Measurements from ENCODE around the gene LOC101059915.

Gene LOC101059915

GRCh38 chrX:71626576-71626975 lies 40.8 kb upstream of the LOC101059915 start (continued):
- no peak for TF ChIP-seq TOX (CRISPR knock-in tag; IDR thresholded peaks at IDR 0.05; ENCODE audit: borderline replicate concordance)
- TF ChIP-seq ZFP3 (CRISPR knock-in tag; IDR thresholded peaks at IDR 0.05) = no peak
- no peak for TF ChIP-seq ZNF565 (CRISPR knock-in tag; conservative IDR thresholded peaks at IDR 0.05; ENCODE audit: low read depth)
- no peak for TF ChIP-seq ZNF70 (CRISPR knock-in tag; IDR thresholded peaks at IDR 0.05)
- no peak for TF ChIP-seq GLIS3 (CRISPR knock-in tag; IDR thresholded peaks at IDR 0.05)

- ATAC-seq = no peak
- TF ChIP-seq ZFP3 (CRISPR knock-in tag; IDR thresholded peaks at IDR 0.05) = no peak
- no peak for TF ChIP-seq CREB5 (CRISPR knock-in tag; IDR thresholded peaks at IDR 0.05; ENCODE audit: low read depth)
- no peak for TF ChIP-seq ZNF565 (CRISPR knock-in tag; conservative IDR thresholded peaks at IDR 0.05; ENCODE audit: low read depth)
- no peak for TF ChIP-seq ARNTL (CRISPR knock-in tag; IDR thresholded peaks at IDR 0.05; ENCODE audit: borderline replicate concordance, low read depth)
- no peak for TF ChIP-seq ZC3H10 (CRISPR knock-in tag; IDR thresholded peaks at IDR 0.05)
- TF ChIP-seq POU6F1 (CRISPR knock-in tag; IDR thresholded peaks at IDR 0.05; ENCODE audit: borderline replicate concordance, low read depth) = no peak
- no peak for TF ChIP-seq PPARA (CRISPR knock-in tag; IDR thresholded peaks at IDR 0.05; ENCODE audit: borderline replicate concordance)
- no peak for TF ChIP-seq GLIS3 (CRISPR knock-in tag; IDR thresholded peaks at IDR 0.05)
- TF ChIP-seq TSHZ2 (CRISPR knock-in tag; IDR thresholded peaks at IDR 0.05) = no peak
- TF ChIP-seq PATZ1 (CRISPR knock-in tag; IDR thresholded peaks at IDR 0.05; ENCODE audit: borderline replicate concordance) = no peak
- TF ChIP-seq ZNF70 (CRISPR knock-in tag; IDR thresholded peaks at IDR 0.05) = no peak
- TF ChIP-seq ZFP30 (CRISPR knock-in tag; IDR thresholded peaks at IDR 0.05) = no peak
- no peak for TF ChIP-seq OSR1 (CRISPR knock-in tag; IDR thresholded peaks at IDR 0.05)
- TF ChIP-seq CSDC2 (CRISPR knock-in tag; IDR thresholded peaks at IDR 0.05) = no peak
- no peak for TF ChIP-seq BACH2 (CRISPR knock-in tag; IDR thresholded peaks at IDR 0.05; ENCODE audit: borderline replicate concordance)
- TF ChIP-seq SNAI2 (CRISPR knock-in tag; IDR thresholded peaks at IDR 0.05) = no peak
- no peak for TF ChIP-seq RARB (CRISPR knock-in tag; IDR thresholded peaks at IDR 0.05)
- TF ChIP-seq CSRNP3 (CRISPR knock-in tag; IDR thresholded peaks at IDR 0.05) = no peak
- TF ChIP-seq ISL1 (CRISPR knock-in tag; IDR thresholded peaks at IDR 0.05) = no peak
- no peak for TF ChIP-seq ESRRG (CRISPR knock-in tag; IDR thresholded peaks at IDR 0.05)
Observed at GRCh38 chrX:71627588-71628404, 39.5 kb upstream of the LOC101059915 start.

GRCh38 chrX:71629467-71629866 lies 37.9 kb upstream of the LOC101059915 start:
- ATAC-seq = no peak
- TF ChIP-seq ZNF565 (CRISPR knock-in tag; conservative IDR thresholded peaks at IDR 0.05; ENCODE audit: low read depth) = no peak
- TF ChIP-seq ZC3H10 (CRISPR knock-in tag; IDR thresholded peaks at IDR 0.05) = no peak
- TF ChIP-seq CSRNP3 (CRISPR knock-in tag; IDR thresholded peaks at IDR 0.05) = no peak
- TF ChIP-seq POU6F1 (CRISPR knock-in tag; IDR thresholded peaks at IDR 0.05; ENCODE audit: borderline replicate concordance, low read depth) = no peak
- TF ChIP-seq TCF4 (CRISPR knock-in tag; IDR thresholded peaks at IDR 0.05; ENCODE audit: borderline replicate concordance) = no peak
- TF ChIP-seq ZFP30 (CRISPR knock-in tag; IDR thresholded peaks at IDR 0.05) = no peak

Measured in SK-N-SH treated with all-trans-retinoic acid at 6 μM for 48 hours (cell line).